ENCODE data around the gene IL1R1.
"Not testable (repeated sequence)": the region's sequence is repeated elsewhere in the genome, so short reads cannot be mapped to it uniquely, and the experiment has no call there.

The IL1R1 gene

DNA sequence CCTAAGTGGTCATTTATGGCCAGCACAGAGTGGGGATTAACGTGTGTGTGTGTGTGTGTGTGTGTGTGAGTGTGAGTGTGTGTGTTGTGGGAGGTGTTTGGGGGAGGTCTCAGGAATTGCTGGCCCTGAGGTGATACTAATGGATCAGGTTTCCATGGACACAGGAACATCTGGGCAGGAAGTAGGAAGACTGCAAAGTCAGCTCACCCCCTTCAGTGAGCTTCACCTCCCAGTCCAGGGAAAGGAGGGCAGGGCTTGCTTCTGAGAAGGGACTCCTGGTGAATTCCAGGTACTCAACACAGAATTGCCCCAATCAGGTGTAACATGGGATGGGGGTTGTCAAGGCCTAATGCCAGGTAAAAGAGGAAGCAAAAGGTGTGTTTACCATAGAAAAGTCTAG is 30.3 kb upstream of the IL1R1 start:
- DNase-seq, result no peak

DNA sequence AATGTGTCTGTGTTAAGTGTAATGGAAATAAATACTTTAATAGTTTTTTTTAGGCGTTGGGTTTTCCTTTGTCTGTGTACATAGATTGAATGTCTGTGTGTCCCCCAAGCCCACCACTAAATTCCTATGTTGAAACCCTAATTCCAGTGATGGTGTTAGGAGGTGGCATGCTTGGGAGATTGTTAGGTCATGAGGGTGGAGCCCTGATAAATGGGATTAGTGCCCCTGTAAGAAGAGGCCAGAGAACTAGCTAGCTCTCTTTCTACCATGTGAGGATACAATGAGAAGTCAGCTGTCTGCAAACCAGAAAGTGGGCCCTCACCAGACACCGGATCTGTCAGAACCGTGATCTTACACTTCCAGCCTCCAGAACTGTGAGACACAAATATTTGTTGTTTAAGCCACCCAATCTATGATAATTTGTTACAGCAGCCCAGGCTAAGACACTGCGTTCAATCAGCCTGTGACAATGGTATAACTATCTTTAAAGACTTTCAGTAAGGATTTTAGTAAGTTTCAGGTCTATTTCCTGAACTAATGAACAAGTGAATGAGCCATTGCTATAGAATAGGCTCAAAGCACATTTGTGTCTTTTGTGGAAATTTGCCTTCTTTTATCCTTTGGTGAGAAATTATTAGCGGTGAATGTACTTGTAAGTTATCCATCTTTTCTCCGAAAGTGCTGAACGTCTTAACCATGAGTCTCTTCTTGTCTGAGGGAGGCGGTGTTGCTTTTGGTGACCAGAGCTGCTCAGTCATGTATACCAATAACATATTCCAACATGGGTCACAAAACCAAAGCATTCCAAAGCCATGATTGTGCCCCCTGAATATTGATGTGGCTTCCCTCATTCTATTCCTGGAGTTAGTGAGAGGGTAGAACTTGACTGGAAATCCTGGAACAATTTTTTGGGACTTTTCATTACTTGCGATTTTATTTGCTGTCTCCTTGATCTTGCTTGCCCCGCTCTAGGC is 29.6 kb upstream of the IL1R1 start:
- no peak for DNase-seq

DNA sequence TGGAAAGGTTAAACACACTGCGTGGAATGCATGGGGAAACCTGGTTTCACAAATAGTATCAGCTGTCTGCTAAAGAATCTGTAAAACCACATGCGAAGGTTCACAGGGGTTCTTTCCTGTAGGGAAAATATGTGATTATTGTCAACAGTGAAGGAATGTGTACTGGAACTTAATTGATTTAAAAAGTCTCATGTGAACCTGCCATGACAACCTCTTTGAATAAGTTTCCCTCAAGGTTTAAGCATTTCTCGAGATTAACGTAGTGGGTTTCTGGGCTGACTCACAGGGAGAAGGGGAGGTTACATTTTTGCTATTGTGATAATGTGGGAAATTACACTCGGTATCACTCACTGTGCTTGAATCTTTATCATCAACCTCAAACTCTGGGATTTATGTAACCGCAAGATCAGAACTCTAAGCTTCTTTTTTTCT is 28.2 kb upstream of the IL1R1 start:
- no peak for DNase-seq

DNA sequence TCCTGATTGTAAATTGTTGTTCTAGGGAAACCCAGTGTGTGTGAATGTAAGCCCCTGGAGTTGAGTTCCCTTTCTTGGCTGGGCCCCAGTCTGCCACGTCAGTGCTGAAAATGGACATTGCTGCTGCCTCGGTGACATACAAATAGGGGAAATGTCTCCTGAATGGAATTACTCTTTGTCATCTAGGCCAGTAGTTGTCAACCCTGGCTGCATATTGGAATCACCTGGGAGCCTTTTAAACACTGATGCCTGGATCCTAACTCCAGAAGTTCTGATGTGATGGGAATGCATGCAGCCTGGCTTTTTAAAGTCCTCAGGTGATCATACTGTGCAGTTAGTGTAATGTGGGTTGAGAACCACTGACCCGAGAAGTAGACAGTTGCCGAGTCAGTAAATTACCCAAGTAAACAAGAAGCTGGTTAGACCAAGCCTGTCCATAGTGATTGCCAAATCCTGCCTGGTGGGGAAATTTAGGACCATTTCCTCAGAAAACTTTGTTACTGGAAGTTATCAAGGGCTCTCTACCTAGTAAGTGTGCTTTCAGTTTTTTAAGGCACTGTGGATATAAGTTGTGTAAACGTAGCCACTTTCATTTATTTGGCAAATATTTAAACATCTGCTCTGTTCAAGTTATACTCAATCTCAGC is 27.6 kb upstream of the IL1R1 start:
- DNase-seq, result no peak

DNA sequence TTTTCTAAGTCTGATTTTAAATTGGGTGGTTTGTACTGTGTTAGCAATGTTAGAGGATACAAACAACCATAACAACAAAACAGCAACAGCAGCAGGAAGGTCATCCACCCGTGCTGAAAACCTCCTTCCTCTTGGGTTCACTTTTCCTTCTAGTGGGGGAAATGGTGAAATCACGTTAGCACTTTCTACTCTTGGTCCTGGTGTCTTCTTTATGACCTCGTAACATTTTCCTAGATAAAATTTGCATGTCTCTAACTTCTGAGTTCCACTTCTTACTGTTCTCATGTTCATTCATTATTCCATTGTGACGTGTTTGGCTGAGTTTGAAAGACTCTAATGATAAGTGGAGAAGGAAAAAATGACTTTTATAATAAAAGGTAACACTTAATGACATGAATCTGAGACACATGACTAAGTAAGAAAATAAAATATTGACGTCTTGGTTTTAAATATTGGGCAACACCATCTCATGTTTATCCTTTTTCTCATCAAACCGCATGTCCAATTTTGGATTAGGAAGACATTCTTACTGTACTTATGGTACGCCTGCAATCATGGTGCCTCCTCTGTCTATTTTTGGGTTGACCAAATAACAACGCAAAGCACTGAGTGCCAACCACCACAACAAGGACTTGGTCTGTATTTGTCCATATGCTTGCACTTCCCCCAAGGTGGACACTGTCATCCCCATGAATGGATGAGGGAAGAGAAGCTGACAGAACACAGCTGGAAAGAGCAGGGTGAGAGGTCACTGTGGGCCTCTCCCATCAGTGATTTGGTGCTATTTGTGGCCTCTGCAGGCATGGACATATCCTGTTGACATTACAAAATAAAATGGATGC is 25.7 kb upstream of the IL1R1 start:
- DNase-seq, result no peak

DNA sequence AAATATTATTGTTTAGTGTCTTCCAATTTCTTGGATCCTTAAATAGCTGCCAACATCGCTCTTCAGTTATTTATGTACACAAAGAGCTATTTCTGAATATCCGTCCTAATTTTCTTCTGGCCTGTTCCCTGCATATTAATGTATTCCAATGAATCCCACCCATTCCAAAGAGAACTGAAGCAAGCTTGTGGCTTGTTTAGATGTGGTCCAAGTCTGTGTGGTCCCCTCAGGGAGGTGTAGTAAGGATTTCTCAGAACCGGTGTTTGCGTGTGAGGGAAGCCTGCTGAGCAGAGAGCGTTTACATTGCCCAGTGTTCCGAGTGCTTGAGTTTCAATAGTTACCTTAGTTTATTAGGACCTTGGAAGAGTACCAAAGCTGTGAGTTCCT is 25.1 kb upstream of the IL1R1 start:
- no peak for DNase-seq

DNA sequence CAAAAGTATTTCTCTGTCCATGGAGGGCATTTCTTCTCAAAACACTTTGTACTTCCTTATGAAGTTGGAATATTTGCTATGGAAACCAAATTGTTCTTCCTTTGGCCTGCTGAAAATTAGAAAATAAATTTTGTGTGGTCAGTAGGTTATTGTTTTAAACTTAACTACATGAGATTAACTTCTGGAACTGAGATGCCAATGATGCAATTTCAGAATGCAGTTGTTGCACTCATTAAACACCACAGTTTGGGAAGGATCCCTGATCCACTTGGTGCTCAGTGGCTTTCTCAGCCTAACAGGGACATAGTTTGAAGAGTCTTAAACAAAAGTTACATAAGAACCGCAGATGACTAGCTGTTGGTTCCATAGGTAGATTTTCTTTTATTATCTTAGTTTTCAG is 23.3 kb upstream of the IL1R1 start:
- DNase-seq, result no peak

DNA sequence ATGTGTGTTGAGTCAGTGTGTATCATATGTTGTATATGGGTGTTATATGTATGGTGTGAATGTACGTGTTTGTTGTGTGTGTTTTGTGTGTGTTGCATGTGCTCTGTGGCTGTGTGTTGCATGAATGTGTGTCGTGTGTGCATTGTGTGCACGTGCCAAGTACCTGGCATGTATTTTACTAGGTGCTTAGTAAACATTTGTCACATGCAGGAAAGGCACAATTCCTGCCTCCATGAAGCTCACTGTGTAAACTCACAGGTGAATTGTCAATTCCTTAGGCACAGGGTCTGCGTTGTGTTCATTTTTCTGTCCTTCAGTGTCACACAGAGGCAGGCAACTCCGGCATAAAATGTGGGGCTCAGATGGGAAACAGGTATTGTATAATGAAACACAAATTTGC is 22.3 kb upstream of the IL1R1 start:
- no peak for DNase-seq

DNA sequence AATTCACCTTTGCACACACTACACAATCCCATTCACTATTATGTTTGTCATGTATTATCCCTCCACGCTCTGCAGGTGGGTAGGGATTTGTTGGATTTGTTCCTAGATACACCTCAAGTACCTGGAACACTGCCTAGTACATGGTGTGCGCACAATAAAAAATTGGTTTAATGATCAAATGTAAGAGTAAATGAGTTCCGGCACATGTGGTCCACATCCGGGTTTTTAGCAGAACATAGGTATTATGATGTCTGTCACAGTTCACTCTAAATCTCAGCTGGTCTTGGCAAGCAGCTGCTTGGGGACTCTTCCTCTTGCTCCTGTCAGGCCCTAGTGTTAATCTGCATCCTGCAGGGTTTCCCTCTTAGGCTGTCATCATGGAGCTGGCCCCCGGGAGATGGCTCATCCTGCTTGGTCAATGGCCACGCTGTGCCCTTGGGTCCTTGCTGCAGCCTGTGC is 21.8 kb upstream of the IL1R1 start:
- DNase-seq, result no peak

DNA sequence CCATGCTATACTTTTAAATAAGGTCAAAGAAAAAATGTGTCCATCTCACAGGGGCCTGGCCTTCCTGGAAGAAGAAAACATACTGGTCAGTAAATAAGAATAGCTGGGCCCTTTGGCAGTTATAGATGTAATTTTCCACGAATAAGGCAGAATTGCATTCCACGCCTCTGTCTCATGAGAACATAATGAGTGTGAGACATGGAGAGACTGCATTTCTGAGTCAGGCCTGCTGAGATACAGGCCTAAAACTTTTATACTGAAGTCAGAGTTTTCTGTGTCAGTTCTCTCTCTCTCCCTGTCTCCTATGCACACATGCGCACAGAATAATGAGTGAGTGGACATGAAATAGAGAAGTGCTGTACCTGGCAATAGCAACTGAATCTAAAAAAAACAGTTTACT is 20.4 kb upstream of the IL1R1 start:
- no peak for DNase-seq

DNA sequence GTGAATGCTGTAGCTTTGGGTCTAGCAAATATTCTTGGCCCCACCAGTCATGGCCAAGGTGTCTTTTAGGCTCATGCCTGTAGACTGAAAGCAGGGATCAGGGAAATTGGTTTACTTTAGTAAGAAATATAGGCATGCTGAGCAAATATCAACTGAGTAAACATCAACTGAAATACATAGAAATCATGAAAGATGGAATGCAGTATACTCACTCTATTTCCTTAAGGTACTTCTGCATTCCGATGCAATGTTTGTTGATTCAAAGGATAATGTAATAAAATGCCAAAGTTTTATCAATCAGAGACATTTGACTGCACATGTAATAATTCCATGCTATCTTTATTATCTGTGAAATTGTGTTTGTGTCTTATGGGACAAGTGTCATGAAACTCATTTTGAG is 19.6 kb upstream of the IL1R1 start:
- no peak for DNase-seq

DNA sequence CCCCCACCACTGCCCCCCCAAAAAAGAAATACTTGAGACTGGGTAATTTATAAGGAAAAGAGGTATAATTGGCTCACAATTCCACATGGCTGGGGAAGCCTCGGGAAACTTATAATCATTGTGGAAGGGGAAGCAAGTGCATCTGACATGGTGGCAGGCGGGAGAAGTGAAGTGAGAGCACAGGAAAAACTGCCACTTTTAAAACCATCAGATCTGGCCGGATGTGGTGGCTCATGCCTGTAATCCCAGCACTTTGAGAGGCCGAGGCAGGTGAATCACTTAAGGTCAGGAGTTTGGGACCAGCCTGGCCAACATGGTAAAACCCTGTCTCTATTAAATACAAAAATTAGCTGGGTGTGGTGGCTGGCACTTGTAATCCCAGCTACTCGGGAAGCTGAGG is 18.1 kb upstream of the IL1R1 start:
- not testable (repeated sequence) for DNase-seq

DNA sequence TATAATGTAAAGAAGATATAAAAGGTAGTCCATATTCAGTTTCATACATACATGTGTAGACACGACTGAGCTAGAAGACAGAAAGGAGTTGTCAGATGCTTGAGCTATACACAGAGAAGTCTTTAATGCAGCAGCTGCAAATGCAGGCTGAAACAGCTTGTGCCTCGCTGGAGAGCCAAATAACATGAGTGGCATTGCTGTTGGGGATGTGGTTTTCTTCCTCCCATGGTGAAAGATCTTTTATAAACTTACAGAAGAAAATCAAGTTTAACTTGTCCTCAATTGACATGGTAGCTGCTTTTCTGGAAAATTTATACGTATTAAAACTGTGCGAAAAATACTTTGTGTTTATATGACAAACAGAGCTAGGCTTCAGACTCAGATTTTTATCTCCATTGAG is 16.4 kb upstream of the IL1R1 start:
- DNase-seq, result no peak

DNA sequence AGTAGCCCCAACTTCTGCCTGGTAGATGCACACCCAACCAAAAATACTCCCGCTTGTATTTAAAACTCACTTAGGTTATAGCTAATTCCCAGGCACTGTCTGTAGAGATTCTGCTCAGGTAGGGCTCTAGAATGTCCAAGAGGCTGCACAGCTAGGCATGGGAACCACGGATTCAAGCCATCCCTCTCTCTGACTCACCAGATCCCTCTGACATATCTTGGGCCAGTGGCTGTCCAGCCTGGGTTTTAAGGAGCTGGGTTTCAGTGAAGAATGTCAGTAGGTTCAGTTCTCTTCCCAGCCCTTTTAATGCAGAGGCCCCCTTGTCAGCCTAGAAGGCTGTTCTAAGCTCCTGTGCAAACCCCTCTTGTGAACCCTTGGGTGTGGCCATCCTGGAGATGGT is 15.9 kb upstream of the IL1R1 start:
- no peak for DNase-seq

DNA sequence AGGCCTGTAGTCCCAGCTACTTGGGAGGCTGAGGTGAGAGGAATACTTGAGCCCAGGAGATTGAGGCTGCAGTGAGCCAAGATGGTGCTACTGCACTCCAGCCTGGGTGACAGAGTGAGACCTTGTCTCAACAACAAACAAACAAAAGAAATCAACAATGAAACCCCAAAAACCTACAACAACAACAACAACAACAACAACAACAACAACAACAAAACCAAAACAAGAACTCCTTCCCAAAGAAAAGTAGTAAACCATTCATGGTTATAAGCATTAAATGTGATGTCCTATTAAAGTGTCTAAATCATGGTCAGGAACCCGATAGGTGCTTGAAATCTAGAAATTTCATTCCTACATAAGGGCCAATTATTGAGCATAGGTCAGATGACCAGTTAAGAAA is 13.5 kb upstream of the IL1R1 start:
- DNase-seq, result no peak

DNA sequence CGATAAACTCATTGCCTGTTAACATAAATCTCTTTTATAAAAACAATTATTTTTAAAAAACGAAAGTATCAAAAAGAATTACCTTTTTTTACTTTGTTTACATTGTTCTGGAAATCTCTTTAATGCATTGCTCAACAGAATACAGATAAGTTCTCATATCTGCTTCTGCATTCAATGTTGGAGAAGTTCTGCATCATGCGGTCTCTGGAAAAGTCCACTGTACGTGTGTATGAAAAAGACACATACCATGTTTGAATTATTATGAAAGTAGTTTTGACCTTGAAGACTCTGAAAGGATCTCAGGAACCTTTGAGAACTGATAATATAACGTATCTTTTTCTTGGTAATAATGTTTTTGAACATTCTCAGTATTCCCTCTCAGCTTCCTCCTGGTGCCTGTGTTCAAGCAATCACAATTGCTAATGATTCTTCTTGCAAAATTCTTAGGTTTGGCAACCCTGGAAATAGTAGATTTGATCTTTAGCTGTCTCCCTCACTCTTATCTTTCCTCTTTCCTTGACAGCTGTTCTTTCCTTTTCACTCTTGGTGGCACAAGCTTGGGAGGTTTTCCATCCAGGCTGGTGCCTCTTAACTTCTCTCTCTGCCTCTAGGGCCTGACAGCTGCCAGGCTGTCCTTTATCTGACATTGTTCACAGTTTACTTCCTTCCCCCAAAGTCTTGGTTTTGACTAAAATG is 12.4 kb upstream of the IL1R1 start:
- DNase-seq, result peak; percentile 10

DNA sequence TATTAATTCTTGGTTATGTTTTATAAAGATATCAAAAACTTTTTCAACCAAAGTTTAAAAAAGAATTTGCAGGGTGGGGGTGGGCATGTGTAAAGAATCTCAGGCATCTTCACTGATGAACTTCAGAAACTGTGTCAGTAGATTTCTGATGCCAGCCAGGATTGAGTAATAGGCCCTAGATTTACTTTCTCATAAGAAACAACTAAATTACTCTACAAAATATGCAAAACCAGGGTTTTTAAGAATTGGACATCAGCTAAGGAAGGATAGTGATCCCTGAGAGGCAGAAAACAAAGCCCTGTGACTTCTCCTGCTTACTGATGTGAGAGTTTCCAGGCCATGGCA is 11.9 kb upstream of the IL1R1 start:
- DNase-seq, result no peak

DNA sequence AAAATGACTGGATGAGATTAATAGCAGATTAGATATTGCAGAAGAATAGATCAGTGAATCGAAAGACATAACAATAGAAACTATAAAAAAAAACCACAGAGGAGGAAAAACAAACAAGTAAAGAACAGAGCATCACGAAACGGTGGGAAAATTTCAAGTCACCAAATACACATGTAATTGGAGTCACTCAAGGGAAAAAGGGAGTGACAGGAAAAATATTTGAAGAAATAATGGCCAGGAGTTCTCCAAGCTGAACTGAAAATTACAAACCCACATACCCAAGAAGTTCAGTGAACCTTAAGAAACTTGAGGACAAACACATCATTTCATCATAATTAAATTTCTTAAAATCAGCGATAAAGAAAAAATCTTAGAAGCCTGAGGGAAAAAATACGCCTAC is 11.0 kb upstream of the IL1R1 start:
- no peak for DNase-seq

DNA sequence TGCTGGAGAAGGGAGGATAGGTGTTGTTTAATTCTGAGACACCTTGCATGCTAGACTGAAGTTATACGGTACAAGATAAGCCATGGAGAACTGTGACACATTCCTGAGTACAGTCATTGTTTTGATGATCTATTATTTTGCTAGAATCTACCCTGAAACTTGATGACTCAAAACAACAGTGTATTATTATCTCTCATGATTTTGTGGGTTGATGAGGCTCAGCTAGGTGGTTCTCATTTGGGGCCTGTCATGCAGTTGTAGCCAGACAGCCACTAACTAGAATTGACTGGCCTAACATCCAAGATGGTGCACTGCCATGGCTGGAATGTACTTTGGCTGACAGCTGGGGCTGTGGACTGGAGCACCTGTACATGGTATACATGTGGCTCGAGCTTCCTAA is 5.4 kb upstream of the IL1R1 start:
- no peak for DNase-seq

DNA sequence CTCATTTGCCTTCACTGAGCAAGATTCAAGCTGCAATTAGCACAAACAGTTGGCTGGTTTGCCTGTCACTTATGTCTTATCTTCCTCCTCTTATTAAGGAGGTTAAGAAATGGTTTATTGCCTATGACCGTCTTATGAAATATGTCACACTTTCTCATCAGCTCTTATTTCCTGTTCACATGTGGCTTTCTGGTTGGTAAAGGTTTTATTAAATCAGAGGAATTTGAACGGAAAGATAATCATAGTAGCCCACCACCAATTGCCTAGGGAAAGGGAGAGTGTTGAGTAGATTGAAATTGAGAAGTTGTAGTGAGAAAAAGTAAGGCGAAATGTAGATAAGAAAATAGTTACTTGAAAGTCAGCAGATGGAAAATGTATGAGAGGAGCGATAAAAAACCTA is 4.2 kb upstream of the IL1R1 start:
- peak; percentile 39 for DNase-seq

DNA sequence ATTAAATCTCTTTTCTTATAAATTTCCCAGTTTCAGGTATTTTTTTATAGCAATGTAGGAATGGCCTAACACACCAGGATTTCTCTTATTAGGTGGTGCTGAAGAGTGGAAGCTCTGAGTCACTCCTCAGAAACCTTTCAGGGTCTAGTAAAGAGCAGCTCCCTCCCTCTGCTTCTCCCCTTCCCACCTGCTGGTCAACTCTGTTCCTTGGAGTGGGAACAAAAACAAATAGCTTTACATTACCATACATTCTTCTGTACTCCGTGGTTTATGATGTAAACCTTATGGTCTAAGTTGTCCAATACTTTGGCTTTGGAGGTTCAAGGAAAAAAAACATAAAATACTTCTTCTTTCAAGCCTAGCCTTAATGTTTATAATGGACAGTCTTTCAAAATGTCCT is 2.7 kb upstream of the IL1R1 start:
- no peak for DNase-seq

DNA sequence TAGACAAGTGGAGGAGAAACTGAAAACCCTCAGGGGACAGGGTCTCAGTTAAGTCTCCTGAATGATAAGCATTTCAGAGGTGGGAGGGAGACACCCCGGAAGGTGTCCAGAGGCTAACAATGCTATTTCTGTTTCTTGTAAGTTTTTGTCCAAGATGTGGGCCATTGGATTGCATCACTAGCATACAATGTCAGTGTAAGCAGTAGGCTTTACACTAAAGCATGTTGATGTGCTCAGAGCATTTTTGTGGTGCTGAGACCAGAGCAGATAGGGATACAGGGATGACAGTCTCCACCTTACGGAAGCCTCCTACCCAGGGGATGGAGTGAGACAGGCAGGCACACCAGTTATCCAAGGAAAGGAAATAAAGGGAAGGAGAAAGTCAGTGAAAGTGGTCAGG is 2.2 kb upstream of the IL1R1 start:
- DNase-seq, result no peak

Data from hematopoietic multipotent progenitor cell treated with erythropoietin and hydrocortisone succinate and interleukin-3 and kit ligand, for 8 days (in vitro differentiated cells).